ENCODE results near the gene SCRN2. TPM values are rescaled to one million over a fixed set of nuclear protein-coding genes. Genes with fewer than 3 reads are reported as not detected.

Gene SCRN2
- total and polyA plus RNA-seq, 2 of the 13 experiments (the other 11 are each of a cell fraction or from before 2014, with no cell fraction given), result 21.7 to 29.5 TPM

GRCh38 chr17:47840001-47840741, 902 bp downstream of the SCRN2 start (continued):
- no peak; the same call in 1 of the 2 replicates for TF ChIP-seq ZNF609 (CRISPR knock-in tag; IDR thresholded peaks at IDR 0.05; ENCODE audit: borderline replicate concordance)
- TF ChIP-seq RBAK (CRISPR knock-in tag; IDR thresholded peaks at IDR 0.05), result no peak
- TF ChIP-seq FLYWCH1 (CRISPR knock-in tag; IDR thresholded peaks at IDR 0.05), result 0 out of 2 replicates have a peak, but pooled peaks have one; percentile 54
- 0 out of 2 replicates have a peak, but pooled peaks have one; percentile 2 for TF ChIP-seq ZNF709 (CRISPR knock-in tag; IDR thresholded peaks at IDR 0.05)
- peak; percentile 97 for TF ChIP-seq ZNF629 (CRISPR knock-in tag; conservative IDR thresholded peaks at IDR 0.05)
- no peak for TF ChIP-seq PHF21A (CRISPR knock-in tag; IDR thresholded peaks at IDR 0.05)
- no peak for TF ChIP-seq CBFB (CRISPR knock-in tag; IDR thresholded peaks at IDR 0.05)
- TF ChIP-seq SNAPC2 (CRISPR knock-in tag; IDR thresholded peaks at IDR 0.05), result 0 out of 2 replicates have a peak, but pooled peaks have one; percentile 1
- no peak for TF ChIP-seq TCF7 (IDR thresholded peaks at IDR 0.05; ENCODE audit: low read depth)
- TF ChIP-seq CHCHD3 (CRISPR knock-in tag; IDR thresholded peaks at IDR 0.05), result peak; percentile 33; the same call in 1 of the 2 replicates
- TF ChIP-seq KDM1A (CRISPR knock-in tag; IDR thresholded peaks at IDR 0.05), result 0 out of 2 replicates have a peak, but pooled peaks have one; percentile 42
- no peak for TF ChIP-seq MNT (IDR thresholded peaks at IDR 0.05)
- no peak for TF ChIP-seq SALL2 (CRISPR knock-in tag; IDR thresholded peaks at IDR 0.05)
- TF ChIP-seq ZNF570 (CRISPR knock-in tag; IDR thresholded peaks at IDR 0.05; ENCODE audit: borderline replicate concordance), result peak; percentile 41; the same call in 1 of the 2 replicates
- no peak for TF ChIP-seq ZNF556 (CRISPR knock-in tag; IDR thresholded peaks at IDR 0.05; ENCODE audit: borderline replicate concordance)
- TF ChIP-seq JUN (CRISPR knock-in tag; IDR thresholded peaks at IDR 0.05), result no peak
- TF ChIP-seq HNF4A (CRISPR knock-in tag; IDR thresholded peaks at IDR 0.05), result peak; percentile 41
- TF ChIP-seq ESRRA (CRISPR knock-in tag; IDR thresholded peaks at IDR 0.05; ENCODE audit: low read depth), result no peak
- TF ChIP-seq AGO1 (IDR thresholded peaks at IDR 0.05; ENCODE audit: low read depth, low read length, poor library complexity, severe bottlenecking), result no peak
- no peak for TF ChIP-seq ZNF615 (CRISPR knock-in tag; IDR thresholded peaks at IDR 0.05; ENCODE audit: borderline replicate concordance)
- no peak for TF ChIP-seq ZNF101 (CRISPR knock-in tag; IDR thresholded peaks at IDR 0.05; ENCODE audit: borderline replicate concordance, low read depth)
- no peak for TF ChIP-seq ATF1 (CRISPR knock-in tag; IDR thresholded peaks at IDR 0.05)
- no peak for TF ChIP-seq EP300 (IDR thresholded peaks at IDR 0.05; ENCODE audit: low read depth in 2 of 2, low read length in 2 of 2)
- TF ChIP-seq EP300 (CRISPR knock-in tag; IDR thresholded peaks at IDR 0.05; ENCODE audit: borderline replicate concordance), result no peak
- no peak for TF ChIP-seq ZNF576 (CRISPR knock-in tag; IDR thresholded peaks at IDR 0.05)

Measured in HepG2 (cell line).